HCT116 (cell line): ENCODE results near the gene CFHR5. TPM values are rescaled to one million over a fixed set of nuclear protein-coding genes. Genes with fewer than 3 reads are reported as not detected.

Experiments
- ATAC-seq: fragments of 200-7000 bp; cut with Tn5 transposase; 2 replicates; pipeline ENCODE4 v1.9.1; 2020; ENCODE audit warnings: mild to moderate bottlenecking, moderate library complexity
- BruUV-seq: library from RNA; stranded (reverse); fragments of 400-500 nt; replicated peaks from 2 replicates; lab custom pipeline; 2021; lab: Mats Ljungman, UMichigan
- CTCF ChIA-PET: fragments of 300-600 bp; sonication (Branson Sonifier 250); formaldehyde crosslinking; loops from one replicate; lab custom pipeline; 2021; ENCODE audit warnings: antibody characterized with exemption; lab: Charles Lee
- POLR2A ChIA-PET: fragments of 300-600, 350-600 bp; sonication (Branson Sonifier 250); formaldehyde crosslinking; loops from one replicate; lab custom pipeline; 2021; ENCODE audit warnings: antibody characterized with exemption; lab: Charles Lee
- RAD21 ChIA-PET, 2 experiments: fragments of 300-600 bp; sonication (Branson Sonifier 250); formaldehyde crosslinking; loops; one replicate each; lab custom pipeline; 2023; ENCODE audit warnings: low total read pairs in 2 of 2; ENCODE audit not compliant: uncharacterized antibody in 2 of 2, unreplicated experiment in 2 of 2, low non-redundant PET in 1 of 2; lab: Charles Lee
- DNase-seq: peaks from one replicate; pipeline ENCODE4 v3.0.0-alpha.2; 2010; ENCODE audit warnings: low read depth, low spot score
- H2AFZ ChIP-seq: fragments of 200-600 bp; shearing (Covaris generic), sonication (generic); 2 replicates; pipeline ENCODE4 v1.6.1; 2017; ENCODE audit warnings: low read depth, mixed run types, mixed read lengths, antibody characterized with exemption, low read length; ENCODE audit not compliant: poor library complexity, severe bottlenecking
- H3K27ac ChIP-seq: 2 replicates; pipeline ENCODE4 v1.5.1; 2012; ENCODE audit warnings: low read depth, low read length
- H3K27me3 ChIP-seq: fragments of 200-600 bp; sonication (generic); 2 replicates; pipeline ENCODE4 v1.6.1; 2016; ENCODE audit warnings: mixed run types, low read length, mixed read lengths; ENCODE audit not compliant: insufficient read depth
- H3K36me3 ChIP-seq, 2 experiments: fragments of 200-500 bp in 1 of 2; fragments of 200-600 bp in 1 of 2; sonication (Bioruptor generic) in 1 of 2; sonication (generic) in 1 of 2; 2 replicates each; pipeline versions ENCODE4 v1.5.1 to v1.6.1; 2014 to 2016; ENCODE audit warnings: low read length in 2 of 2, inconsistent platforms in 1 of 2, mixed read lengths in 1 of 2, mixed run types in 1 of 2; ENCODE audit not compliant: insufficient read depth in 2 of 2, control insufficient read depth in 1 of 2
- H3K4me1 ChIP-seq, 2 experiments: fragments of 200-600 bp in 1 of 2; sonication (generic) in 1 of 2; 2 replicates each; pipeline versions ENCODE4 v1.5.1 to v1.6.1; 2012 to 2017; ENCODE audit warnings: low read length in 2 of 2, inconsistent platforms in 1 of 2, mild to moderate bottlenecking in 1 of 2, mixed read lengths in 1 of 2, mixed run types in 1 of 2, moderate library complexity in 1 of 2; ENCODE audit not compliant: insufficient read depth in 2 of 2, control insufficient read depth in 1 of 2
- H3K4me2 ChIP-seq: fragments of 200-600 bp; sonication (generic); 2 replicates; pipeline ENCODE4 v1.6.1; 2017; ENCODE audit warnings: mixed run types, low read length, mixed read lengths
- H3K4me3 ChIP-seq, 2 experiments: fragments of 200-600 bp in 1 of 2; sonication (generic) in 1 of 2; replicated peaks in 1 of 2; 2 replicates each; pipeline ENCODE4 v1.5.1; 2011 to 2016; ENCODE audit warnings: low read length in 2 of 2, control low read depth in 1 of 2, low read depth in 1 of 2, mild to moderate bottlenecking in 1 of 2, mixed read lengths in 1 of 2, mixed run types in 1 of 2
- H3K79me2 ChIP-seq: fragments of 200-600 bp; sonication (generic); 2 replicates; pipeline ENCODE4 v1.6.1; 2017; ENCODE audit warnings: mild to moderate bottlenecking, mixed run types, low read length, moderate library complexity, mixed read lengths; ENCODE audit not compliant: insufficient read depth
- H3K9ac ChIP-seq: fragments of 200-600 bp; sonication (generic); 2 replicates; pipeline ENCODE4 v1.6.1; 2016; ENCODE audit warnings: low read length, mixed read lengths
- H3K9me2 ChIP-seq: fragments of 200-600 bp; sonication (generic), shearing (Covaris generic); 2 replicates; pipeline ENCODE4 v1.6.1; 2017; ENCODE audit warnings: mixed run types, mild to moderate bottlenecking, moderate library complexity; ENCODE audit not compliant: insufficient read depth
- H3K9me3 ChIP-seq, 2 experiments: fragments of 200-500 bp in 1 of 2; fragments of 200-600 bp in 1 of 2; sonication (Bioruptor generic) in 1 of 2; sonication (generic) in 1 of 2; 2 replicates each; pipeline ENCODE4 v1.6.1; 2014 to 2017; ENCODE audit warnings: low read length in 2 of 2, mixed read lengths in 2 of 2, inconsistent platforms in 1 of 2, low read depth in 1 of 2, mild to moderate bottlenecking in 1 of 2, mixed run types in 1 of 2, moderate library complexity in 1 of 2; ENCODE audit not compliant: control insufficient read depth in 1 of 2, insufficient read depth in 1 of 2
- H4K20me1 ChIP-seq: fragments of 200-600 bp; sonication (generic), shearing (Covaris generic); 2 replicates; pipeline ENCODE4 v1.6.1; 2017; ENCODE audit warnings: mixed run types, mild to moderate bottlenecking, moderate library complexity; ENCODE audit not compliant: insufficient read depth
- CBX3 ChIP-seq: IDR thresholded peaks from 2 replicates; pipeline ENCODE4 v1.6.1; 2012; ENCODE audit warnings: low read depth
- EGR1 ChIP-seq: IDR thresholded peaks from 2 replicates; pipeline ENCODE4 v1.6.1; 2012; ENCODE audit warnings: low read depth
- RAD21 ChIP-seq: IDR thresholded peaks from 2 replicates; pipeline ENCODE4 v1.6.1; 2012; ENCODE audit warnings: low read depth, mild to moderate bottlenecking
- SIN3A ChIP-seq: IDR thresholded peaks from 2 replicates; pipeline ENCODE4 v1.6.1; 2012; ENCODE audit warnings: low read depth
- YY1 ChIP-seq: IDR thresholded peaks from 2 replicates; pipeline ENCODE4 v1.6.1; 2011; ENCODE audit warnings: low read length, low read depth, moderate library complexity, mild to moderate bottlenecking; ENCODE audit not compliant: insufficient replicate concordance; ENCODE audit errors: extremely low read depth
- intact Hi-C: fragments of 100-400 bp; cut with micrococcal nuclease; formaldehyde crosslinking; loops from 2 replicates; pipeline ENCODE4 v1.10.0; 2022
- total RNA-seq: library from RNA; stranded (reverse); gene quantifications from one replicate; pipeline ENCODE4 v1.2.1, GENCODE V29; 2021; ENCODE audit not compliant: unreplicated experiment
- TF ChIP-seq, protein P1 (sequence below), 3 experiments: fragments of 200-600 bp in 1 of 3; sonication (generic) in 1 of 3; IDR thresholded peaks in 2 of 3; conservative IDR thresholded peaks in 1 of 3; 2 replicates each; pipeline ENCODE4 v1.5.1; 2012 to 2017; ENCODE audit warnings: low read depth in 2 of 3, low read length in 2 of 3, antibody characterized with exemption in 1 of 3, borderline replicate concordance in 1 of 3, control low read depth in 1 of 3, mild to moderate bottlenecking in 1 of 3, mixed read lengths in 1 of 3, mixed run types in 1 of 3, moderate library complexity in 1 of 3; ENCODE audit not compliant: insufficient read depth in 1 of 3
- TF ChIP-seq, protein P2 (sequence below): IDR thresholded peaks from 2 replicates; pipeline ENCODE4 v1.6.1; 2011; ENCODE audit warnings: mild to moderate bottlenecking, low read length, moderate library complexity; ENCODE audit not compliant: insufficient replicate concordance; ENCODE audit errors: extremely low read depth
- TF ChIP-seq, protein P3 (sequence below): IDR thresholded peaks from 2 replicates; pipeline ENCODE4 v1.6.1; 2012; ENCODE audit warnings: low read depth

The CFHR5 gene
- total RNA-seq, 1 experiment from 2014 or later, result not detected

DNA sequence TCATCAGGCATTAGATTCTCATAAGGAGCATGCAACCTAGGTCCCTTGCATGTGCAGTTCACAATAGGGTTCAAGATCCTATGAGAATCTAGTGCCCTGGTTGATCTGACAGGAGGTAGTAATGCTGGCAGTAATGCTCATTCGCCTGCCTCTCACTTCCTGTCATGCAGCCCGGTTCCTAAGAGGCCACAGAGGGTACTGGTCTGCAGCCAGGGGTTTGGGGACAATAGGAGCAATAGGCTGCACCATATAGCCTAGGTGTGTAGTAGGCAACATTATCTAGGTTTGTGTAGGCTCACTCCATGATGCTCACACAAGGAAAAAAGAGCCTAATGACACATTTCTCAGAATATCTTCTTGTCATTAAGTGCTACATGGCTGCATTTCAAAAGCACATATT lies 25.8 kb downstream of the CFHR5 start:
- H3K4me3 ChIP-seq, result no peak overlapping the region
- H3K9me3 ChIP-seq, result no peaks in the 10 kb centered on the region
- no peaks in the 10 kb centered on the region for H3K27me3 ChIP-seq
- H3K9ac ChIP-seq, result no peak overlapping the region
- no peaks in the 10 kb centered on the region for H3K79me2 ChIP-seq
- ChIA-PET POLR2A (no interaction called here), CTCF (no interaction called here), RAD21 (no interaction called here)
- DNase-seq (no peak), ATAC-seq (no peak)
- BruUV-seq, result no TSS peak
- no peaks in the 10 kb centered on the region for H3K4me1 ChIP-seq
- intact Hi-C loops, result no loop called here
- no peaks in the 10 kb centered on the region for H3K9me2 ChIP-seq
- H2AFZ ChIP-seq, result no peak overlapping the region
- H4K20me1 ChIP-seq, result no peaks in the 10 kb centered on the region
- H3K36me3 ChIP-seq, result no peaks in the 10 kb centered on the region
- H3K4me2 ChIP-seq, result no peak overlapping the region
- no peak overlapping the region for H3K27ac ChIP-seq
- TF ChIP-seq CBX3 (no peak), YY1 (no peak), EGR1 (no peak), SIN3A (no peak), RAD21 (no peak)
- TF ChIP-seq, protein P1, sequence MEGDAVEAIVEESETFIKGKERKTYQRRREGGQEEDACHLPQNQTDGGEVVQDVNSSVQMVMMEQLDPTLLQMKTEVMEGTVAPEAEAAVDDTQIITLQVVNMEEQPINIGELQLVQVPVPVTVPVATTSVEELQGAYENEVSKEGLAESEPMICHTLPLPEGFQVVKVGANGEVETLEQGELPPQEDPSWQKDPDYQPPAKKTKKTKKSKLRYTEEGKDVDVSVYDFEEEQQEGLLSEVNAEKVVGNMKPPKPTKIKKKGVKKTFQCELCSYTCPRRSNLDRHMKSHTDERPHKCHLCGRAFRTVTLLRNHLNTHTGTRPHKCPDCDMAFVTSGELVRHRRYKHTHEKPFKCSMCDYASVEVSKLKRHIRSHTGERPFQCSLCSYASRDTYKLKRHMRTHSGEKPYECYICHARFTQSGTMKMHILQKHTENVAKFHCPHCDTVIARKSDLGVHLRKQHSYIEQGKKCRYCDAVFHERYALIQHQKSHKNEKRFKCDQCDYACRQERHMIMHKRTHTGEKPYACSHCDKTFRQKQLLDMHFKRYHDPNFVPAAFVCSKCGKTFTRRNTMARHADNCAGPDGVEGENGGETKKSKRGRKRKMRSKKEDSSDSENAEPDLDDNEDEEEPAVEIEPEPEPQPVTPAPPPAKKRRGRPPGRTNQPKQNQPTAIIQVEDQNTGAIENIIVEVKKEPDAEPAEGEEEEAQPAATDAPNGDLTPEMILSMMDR (IDR thresholded peaks at IDR 0.05 in 2 of 3, conservative IDR thresholded peaks at IDR 0.05 in 1 of 3; ENCODE audit: borderline replicate concordance in 1 of 3, insufficient read depth in 1 of 3, low read depth in 2 of 3, low read length in 2 of 3), result no peak
- TF ChIP-seq, protein P2, sequence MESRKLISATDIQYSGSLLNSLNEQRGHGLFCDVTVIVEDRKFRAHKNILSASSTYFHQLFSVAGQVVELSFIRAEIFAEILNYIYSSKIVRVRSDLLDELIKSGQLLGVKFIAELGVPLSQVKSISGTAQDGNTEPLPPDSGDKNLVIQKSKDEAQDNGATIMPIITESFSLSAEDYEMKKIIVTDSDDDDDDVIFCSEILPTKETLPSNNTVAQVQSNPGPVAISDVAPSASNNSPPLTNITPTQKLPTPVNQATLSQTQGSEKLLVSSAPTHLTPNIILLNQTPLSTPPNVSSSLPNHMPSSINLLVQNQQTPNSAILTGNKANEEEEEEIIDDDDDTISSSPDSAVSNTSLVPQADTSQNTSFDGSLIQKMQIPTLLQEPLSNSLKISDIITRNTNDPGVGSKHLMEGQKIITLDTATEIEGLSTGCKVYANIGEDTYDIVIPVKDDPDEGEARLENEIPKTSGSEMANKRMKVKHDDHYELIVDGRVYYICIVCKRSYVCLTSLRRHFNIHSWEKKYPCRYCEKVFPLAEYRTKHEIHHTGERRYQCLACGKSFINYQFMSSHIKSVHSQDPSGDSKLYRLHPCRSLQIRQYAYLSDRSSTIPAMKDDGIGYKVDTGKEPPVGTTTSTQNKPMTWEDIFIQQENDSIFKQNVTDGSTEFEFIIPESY, result no peak
- TF ChIP-seq, protein P3, sequence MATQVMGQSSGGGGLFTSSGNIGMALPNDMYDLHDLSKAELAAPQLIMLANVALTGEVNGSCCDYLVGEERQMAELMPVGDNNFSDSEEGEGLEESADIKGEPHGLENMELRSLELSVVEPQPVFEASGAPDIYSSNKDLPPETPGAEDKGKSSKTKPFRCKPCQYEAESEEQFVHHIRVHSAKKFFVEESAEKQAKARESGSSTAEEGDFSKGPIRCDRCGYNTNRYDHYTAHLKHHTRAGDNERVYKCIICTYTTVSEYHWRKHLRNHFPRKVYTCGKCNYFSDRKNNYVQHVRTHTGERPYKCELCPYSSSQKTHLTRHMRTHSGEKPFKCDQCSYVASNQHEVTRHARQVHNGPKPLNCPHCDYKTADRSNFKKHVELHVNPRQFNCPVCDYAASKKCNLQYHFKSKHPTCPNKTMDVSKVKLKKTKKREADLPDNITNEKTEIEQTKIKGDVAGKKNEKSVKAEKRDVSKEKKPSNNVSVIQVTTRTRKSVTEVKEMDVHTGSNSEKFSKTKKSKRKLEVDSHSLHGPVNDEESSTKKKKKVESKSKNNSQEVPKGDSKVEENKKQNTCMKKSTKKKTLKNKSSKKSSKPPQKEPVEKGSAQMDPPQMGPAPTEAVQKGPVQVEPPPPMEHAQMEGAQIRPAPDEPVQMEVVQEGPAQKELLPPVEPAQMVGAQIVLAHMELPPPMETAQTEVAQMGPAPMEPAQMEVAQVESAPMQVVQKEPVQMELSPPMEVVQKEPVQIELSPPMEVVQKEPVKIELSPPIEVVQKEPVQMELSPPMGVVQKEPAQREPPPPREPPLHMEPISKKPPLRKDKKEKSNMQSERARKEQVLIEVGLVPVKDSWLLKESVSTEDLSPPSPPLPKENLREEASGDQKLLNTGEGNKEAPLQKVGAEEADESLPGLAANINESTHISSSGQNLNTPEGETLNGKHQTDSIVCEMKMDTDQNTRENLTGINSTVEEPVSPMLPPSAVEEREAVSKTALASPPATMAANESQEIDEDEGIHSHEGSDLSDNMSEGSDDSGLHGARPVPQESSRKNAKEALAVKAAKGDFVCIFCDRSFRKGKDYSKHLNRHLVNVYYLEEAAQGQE, result no peak
